ENCODE data around the gene MRPL24. TPM values are rescaled to one million over a fixed set of nuclear protein-coding genes. Genes with fewer than 3 reads are reported as not detected.

The MRPL24 gene
- total and polyA plus RNA-seq, 2 of the 13 experiments (the other 11 are each of a cell fraction or from before 2014, with no cell fraction given), result 38.1 to 42.9 TPM

DNA sequence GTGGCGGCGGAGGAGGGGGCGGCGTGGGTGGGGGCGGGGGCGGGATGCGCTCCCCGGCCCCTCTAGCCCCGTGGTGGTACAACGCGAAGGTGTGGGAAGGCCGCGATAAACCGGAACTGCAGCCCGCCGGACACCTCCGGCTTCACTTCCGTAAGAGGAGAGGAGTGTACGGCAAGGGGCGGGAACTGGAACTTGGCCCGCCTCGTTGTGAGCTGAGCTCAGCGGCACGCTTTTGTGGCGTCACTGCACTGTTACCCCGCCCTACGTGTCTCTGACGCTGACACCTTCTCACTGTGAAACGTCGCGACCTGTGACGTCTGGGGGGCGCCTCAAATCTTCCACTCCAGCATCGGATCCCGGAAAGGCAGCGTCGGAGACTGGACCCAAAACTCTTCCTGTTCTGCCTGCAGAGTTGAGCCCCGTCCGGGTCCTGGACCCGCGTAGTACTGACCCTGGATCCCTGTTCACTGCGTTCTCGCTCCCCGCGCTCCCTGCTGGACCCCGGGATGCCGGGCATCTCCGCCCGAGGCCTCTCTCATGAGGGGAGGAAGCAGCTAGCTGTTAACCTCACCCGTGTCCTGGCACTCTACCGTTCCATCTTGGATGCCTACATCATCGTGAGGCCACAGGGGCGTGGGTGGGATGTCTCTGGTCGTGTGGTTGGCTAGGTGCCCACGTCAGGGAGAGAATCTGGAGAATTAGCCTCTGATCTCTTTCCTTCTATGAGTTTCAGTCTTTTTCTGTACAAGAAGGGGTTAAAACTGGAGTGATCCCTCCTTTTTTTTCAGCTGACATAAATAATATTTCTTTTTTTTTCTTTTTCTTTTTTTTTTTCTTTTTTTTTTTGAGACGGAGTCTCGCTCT, 12.1 kb downstream of the MRPL24 start, which contains the start of gene ISG20L2 (continued):
- TF ChIP-seq DR1 (CRISPR knock-in tag; IDR thresholded peaks at IDR 0.05) (no peak), ONECUT2 (CRISPR knock-in tag; IDR thresholded peaks at IDR 0.05) (no peak), ZNF326 (CRISPR knock-in tag; IDR thresholded peaks at IDR 0.05; ENCODE audit: borderline replicate concordance) (no peak), NR2C2 (CRISPR knock-in tag; IDR thresholded peaks at IDR 0.05; ENCODE audit: borderline replicate concordance) (peak; percentile 47; the same call in 1 of the 2 replicates), FOXC1 (CRISPR knock-in tag; IDR thresholded peaks at IDR 0.05; ENCODE audit: borderline replicate concordance) (no peak), KDM1A (CRISPR knock-in tag; IDR thresholded peaks at IDR 0.05) (no peak), ZNF160 (CRISPR knock-in tag; IDR thresholded peaks at IDR 0.05) (no peak), SNAI1 (CRISPR knock-in tag; IDR thresholded peaks at IDR 0.05; ENCODE audit: borderline replicate concordance) (no peak), ZNF652 (CRISPR knock-in tag; IDR thresholded peaks at IDR 0.05; ENCODE audit: borderline replicate concordance, low read depth) (peak; percentile 60), U2AF2 (IDR thresholded peaks at IDR 0.05; ENCODE audit: low read depth, low read length) (no peak), STAG1 (CRISPR knock-in tag; IDR thresholded peaks at IDR 0.05) (no peak), IKZF4 (CRISPR knock-in tag; IDR thresholded peaks at IDR 0.05; ENCODE audit: borderline replicate concordance, low read depth, not compliant biosample characterization) (peak; percentile 46), ZFP1 (CRISPR knock-in tag; IDR thresholded peaks at IDR 0.05) (no peak), FOXK1 (CRISPR knock-in tag; IDR thresholded peaks at IDR 0.05; ENCODE audit: borderline replicate concordance, low read depth) (peak; percentile 72; the same call in 1 of the 2 replicates), RELA (CRISPR knock-in tag; IDR thresholded peaks at IDR 0.05) (no peak), ATM (IDR thresholded peaks at IDR 0.05; ENCODE audit: borderline replicate concordance) (no peak), FOSL2 (CRISPR knock-in tag; IDR thresholded peaks at IDR 0.05) (peak; percentile 35), NFE2 (CRISPR knock-in tag; IDR thresholded peaks at IDR 0.05) (no peak), CENPX (CRISPR knock-in tag; IDR thresholded peaks at IDR 0.05) (no peak)
- TF ChIP-seq, protein P1, sequence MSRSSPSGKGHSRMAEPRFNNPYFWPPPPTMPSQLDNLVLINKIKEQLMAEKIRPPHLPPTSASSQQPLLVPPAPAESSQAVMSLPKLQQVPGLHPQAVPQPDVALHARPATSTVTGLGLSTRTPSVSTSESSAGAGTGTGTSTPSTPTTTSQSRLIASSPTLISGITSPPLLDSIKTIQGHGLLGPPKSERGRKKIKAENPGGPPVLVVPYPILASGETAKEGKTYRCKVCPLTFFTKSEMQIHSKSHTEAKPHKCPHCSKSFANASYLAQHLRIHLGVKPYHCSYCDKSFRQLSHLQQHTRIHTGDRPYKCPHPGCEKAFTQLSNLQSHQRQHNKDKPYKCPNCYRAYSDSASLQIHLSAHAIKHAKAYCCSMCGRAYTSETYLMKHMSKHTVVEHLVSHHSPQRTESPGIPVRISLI (CRISPR knock-in tag; IDR thresholded peaks at IDR 0.05; ENCODE audit: borderline replicate concordance), result no peak
- TF ChIP-seq, protein P2, sequence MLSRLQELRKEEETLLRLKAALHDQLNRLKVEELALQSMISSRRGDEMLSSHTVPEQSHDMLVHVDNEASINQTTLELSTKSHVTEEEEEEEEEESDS (CRISPR knock-in tag; IDR thresholded peaks at IDR 0.05; ENCODE audit: borderline replicate concordance), result no peak
- TF ChIP-seq, protein P3, sequence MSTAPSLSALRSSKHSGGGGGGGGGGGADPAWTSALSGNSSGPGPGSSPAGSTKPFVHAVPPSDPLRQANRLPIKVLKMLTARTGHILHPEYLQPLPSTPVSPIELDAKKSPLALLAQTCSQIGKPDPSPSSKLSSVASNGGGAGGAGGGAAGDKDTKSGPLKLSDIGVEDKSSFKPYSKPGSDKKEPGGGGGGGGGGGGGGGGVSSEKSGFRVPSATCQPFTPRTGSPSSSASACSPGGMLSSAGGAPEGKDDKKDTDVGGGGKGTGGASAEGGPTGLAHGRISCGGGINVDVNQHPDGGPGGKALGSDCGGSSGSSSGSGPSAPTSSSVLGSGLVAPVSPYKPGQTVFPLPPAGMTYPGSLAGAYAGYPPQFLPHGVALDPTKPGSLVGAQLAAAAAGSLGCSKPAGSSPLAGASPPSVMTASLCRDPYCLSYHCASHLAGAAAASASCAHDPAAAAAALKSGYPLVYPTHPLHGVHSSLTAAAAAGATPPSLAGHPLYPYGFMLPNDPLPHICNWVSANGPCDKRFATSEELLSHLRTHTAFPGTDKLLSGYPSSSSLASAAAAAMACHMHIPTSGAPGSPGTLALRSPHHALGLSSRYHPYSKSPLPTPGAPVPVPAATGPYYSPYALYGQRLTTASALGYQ (CRISPR knock-in tag; IDR thresholded peaks at IDR 0.05), result no peak
- TF ChIP-seq, protein P4, sequence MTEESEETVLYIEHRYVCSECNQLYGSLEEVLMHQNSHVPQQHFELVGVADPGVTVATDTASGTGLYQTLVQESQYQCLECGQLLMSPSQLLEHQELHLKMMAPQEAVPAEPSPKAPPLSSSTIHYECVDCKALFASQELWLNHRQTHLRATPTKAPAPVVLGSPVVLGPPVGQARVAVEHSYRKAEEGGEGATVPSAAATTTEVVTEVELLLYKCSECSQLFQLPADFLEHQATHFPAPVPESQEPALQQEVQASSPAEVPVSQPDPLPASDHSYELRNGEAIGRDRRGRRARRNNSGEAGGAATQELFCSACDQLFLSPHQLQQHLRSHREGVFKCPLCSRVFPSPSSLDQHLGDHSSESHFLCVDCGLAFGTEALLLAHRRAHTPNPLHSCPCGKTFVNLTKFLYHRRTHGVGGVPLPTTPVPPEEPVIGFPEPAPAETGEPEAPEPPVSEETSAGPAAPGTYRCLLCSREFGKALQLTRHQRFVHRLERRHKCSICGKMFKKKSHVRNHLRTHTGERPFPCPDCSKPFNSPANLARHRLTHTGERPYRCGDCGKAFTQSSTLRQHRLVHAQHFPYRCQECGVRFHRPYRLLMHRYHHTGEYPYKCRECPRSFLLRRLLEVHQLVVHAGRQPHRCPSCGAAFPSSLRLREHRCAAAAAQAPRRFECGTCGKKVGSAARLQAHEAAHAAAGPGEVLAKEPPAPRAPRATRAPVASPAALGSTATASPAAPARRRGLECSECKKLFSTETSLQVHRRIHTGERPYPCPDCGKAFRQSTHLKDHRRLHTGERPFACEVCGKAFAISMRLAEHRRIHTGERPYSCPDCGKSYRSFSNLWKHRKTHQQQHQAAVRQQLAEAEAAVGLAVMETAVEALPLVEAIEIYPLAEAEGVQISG (CRISPR knock-in tag; IDR thresholded peaks at IDR 0.05), result peak; percentile 94

All from HepG2 (cell line).